GM18519 (cell line): ENCODE results near the gene SMURF1.
"Not testable (repeated sequence)": the region's sequence is repeated elsewhere in the genome, so short reads cannot be mapped to it uniquely, and the experiment has no call there.

ENCODE experiments used
- ATAC-seq: cut with Tn5 transposase; IDR thresholded peaks from one replicate; pipeline ENCODE4 v1.9.1; 2021; ENCODE audit warnings: mild to moderate bottlenecking, moderate library complexity; ENCODE audit not compliant: unreplicated experiment, low FRiP score

Gene SMURF1

GRCh38 chr7:99072126-99072525 lies 71.8 kb downstream of the SMURF1 start:
- no peak for ATAC-seq

GRCh38 chr7:99070361-99070760 lies 73.5 kb downstream of the SMURF1 start:
- no peak for ATAC-seq

- no peak for ATAC-seq
Measured at GRCh38 chr7:99061001-99061776, 82.7 kb downstream of the SMURF1 start.

GRCh38 chr7:99054781-99055180 lies 89.1 kb downstream of the SMURF1 start:
- no peak for ATAC-seq

GRCh38 chr7:99050971-99051370 lies 92.9 kb downstream of the SMURF1 start:
- ATAC-seq, result no peak

GRCh38 chr7:99047526-99048077 lies 96.3 kb downstream of the SMURF1 start:
- no peak for ATAC-seq

GRCh38 chr7:99046722-99047121 lies 97.2 kb downstream of the SMURF1 start:
- no peak for ATAC-seq

GRCh38 chr7:99046262-99046661 lies 97.6 kb downstream of the SMURF1 start:
- not testable (repeated sequence) for ATAC-seq

GRCh38 chr7:99044858-99045257 lies 99.0 kb downstream of the SMURF1 start:
- not testable (repeated sequence) for ATAC-seq

GRCh38 chr7:99042957-99043356 lies 101.0 kb downstream of the SMURF1 start:
- ATAC-seq, result no peak

- no peak for ATAC-seq
Measured at GRCh38 chr7:99041526-99041925, 102.4 kb downstream of the SMURF1 start.

GRCh38 chr7:99040104-99040958 lies 103.6 kb downstream of the SMURF1 start:
- ATAC-seq, result no peak

- ATAC-seq, result no peak
Measured at GRCh38 chr7:99039384-99039891, 104.5 kb downstream of the SMURF1 start.

- ATAC-seq, result no peak
Measured at GRCh38 chr7:99038086-99038855, 105.6 kb downstream of the SMURF1 start.

- no peak for ATAC-seq
Measured at GRCh38 chr7:99037327-99037940, 106.5 kb downstream of the SMURF1 start.

- no peak for ATAC-seq
Measured at GRCh38 chr7:99036546-99037111, 107.3 kb downstream of the SMURF1 start.

- ATAC-seq, result no peak
Measured at GRCh38 chr7:99035723-99036545, 108.0 kb downstream of the SMURF1 start.

GRCh38 chr7:99034932-99035722 lies 108.8 kb downstream of the SMURF1 start:
- ATAC-seq, result no peak
